Progenitor cell of endocrine pancreas (in vitro differentiated cells): ENCODE measurements around the gene SOAT1. TPM values are rescaled to one million over a fixed set of nuclear protein-coding genes. Genes with fewer than 3 reads are reported as not detected.

ENCODE experiments used
- DNase-seq: peaks from one replicate; pipeline ENCODE4 v3.0.0; 2021; ENCODE audit warnings: low spot score; ENCODE audit not compliant: unreplicated experiment
- H3K27ac Mint-ChIP-seq: 2 replicates; pipeline ENCODE4 v1.8.0; 2021; ENCODE audit warnings: mild to moderate bottlenecking, moderate library complexity, mixed read lengths
- H3K27me3 Mint-ChIP-seq: 2 replicates; pipeline ENCODE4 v1.8.0; 2021; ENCODE audit warnings: mixed read lengths
- H3K36me3 Mint-ChIP-seq: 2 replicates; pipeline ENCODE4 v1.8.0; 2022; ENCODE audit warnings: mixed read lengths; ENCODE audit not compliant: insufficient read depth
- H3K4me1 Mint-ChIP-seq: 2 replicates; pipeline ENCODE4 v1.8.0; 2021; ENCODE audit warnings: low read depth, mixed read lengths
- H3K4me3 Mint-ChIP-seq: 2 replicates; pipeline ENCODE4 v1.8.0; 2021; ENCODE audit warnings: low read depth, mild to moderate bottlenecking, moderate library complexity, mixed read lengths
- H3K9me3 Mint-ChIP-seq: 2 replicates; pipeline ENCODE4 v1.8.0; 2021; ENCODE audit warnings: low read depth, mixed read lengths
- CTCF ChIP-seq: fragments of 200-600 bp; sonication (generic); IDR thresholded peaks from one replicate; pipeline ENCODE4 v1.5.0; 2021; ENCODE audit warnings: antibody characterized with exemption, mild to moderate bottlenecking; ENCODE audit not compliant: unreplicated experiment
- total RNA-seq: library from RNA; stranded (reverse); gene quantifications from 2 replicates; pipeline ENCODE4 v1.2.1, GENCODE V29; 2021

The SOAT1 gene
- total RNA-seq, 1 donor from 2014 or later: 61.5 TPM

DNA sequence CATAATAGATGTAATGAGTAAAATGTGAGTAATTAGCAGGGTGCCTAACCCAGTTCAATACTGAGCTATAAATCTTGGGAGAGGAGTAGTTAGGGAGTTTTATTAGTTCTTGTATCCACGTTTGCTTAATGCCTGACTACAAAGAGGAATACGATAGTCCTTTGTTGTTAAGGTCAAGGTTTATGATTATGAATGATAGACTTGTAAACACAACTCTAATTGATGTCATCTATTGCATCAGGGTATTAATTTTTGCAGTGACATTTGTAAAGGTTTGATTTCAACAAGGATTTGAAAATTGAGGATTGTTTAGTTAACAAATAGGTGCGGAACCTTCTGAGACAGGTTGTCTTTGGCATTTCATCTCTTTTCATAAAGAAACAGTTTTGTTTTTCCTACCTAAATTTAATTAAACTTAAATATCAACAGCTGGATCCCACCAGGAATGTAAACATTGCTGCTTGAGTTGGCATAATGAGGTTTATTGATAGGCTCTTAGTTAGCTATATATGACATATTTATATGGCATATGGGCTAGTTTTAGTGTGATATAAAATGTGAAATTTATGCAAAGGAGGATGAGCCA lies 9.7 kb downstream of the SOAT1 start:
- peaks cover 25% of the 10 kb centered on the region for H3K4me1 Mint-ChIP-seq
- no peaks in the 10 kb centered on the region for H3K9me3 Mint-ChIP-seq
- H3K27ac Mint-ChIP-seq: peak overlapping the region; percentile 82
- H3K36me3 Mint-ChIP-seq: peaks cover 33% of the 10 kb centered on the region
- DNase-seq: no peak
- no peak for TF ChIP-seq CTCF
- H3K4me3 Mint-ChIP-seq: no peak overlapping the region
- no peaks in the 10 kb centered on the region for H3K27me3 Mint-ChIP-seq

DNA sequence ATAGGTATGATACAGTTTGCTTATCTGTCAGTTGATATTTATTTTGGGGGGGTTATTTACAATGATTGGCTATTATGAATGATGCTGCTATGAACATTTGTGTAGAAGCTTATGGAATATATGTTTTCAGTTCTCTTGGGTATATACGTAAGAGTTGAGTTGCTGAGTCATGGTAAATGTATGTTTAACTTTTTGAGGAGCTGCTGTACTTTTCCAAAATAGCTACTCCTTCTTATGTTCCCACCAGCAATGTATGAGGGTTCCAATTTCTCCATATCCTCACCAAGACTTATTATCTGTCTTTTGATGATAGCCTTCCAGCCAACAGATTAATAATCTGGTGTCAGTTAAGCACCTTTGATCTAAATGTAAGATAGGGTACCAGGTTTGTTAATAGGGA lies 11.9 kb downstream of the SOAT1 start:
- Mint-ChIP-seq H3K9me3 (no peaks in the 10 kb centered on the region), H3K36me3 (peaks cover 38% of the 10 kb centered on the region), H3K4me1 (peaks cover 23% of the 10 kb centered on the region), H3K27ac (no peak overlapping the region), H3K4me3 (no peak overlapping the region), H3K27me3 (no peaks in the 10 kb centered on the region)
- DNase-seq: no peak
- TF ChIP-seq CTCF: no peak

GRCh38 chr1:179310291-179310690 lies 16.7 kb downstream of the SOAT1 start:
- H3K27ac Mint-ChIP-seq: no peak overlapping the region
- no peaks in the 10 kb centered on the region for H3K27me3 Mint-ChIP-seq
- no peak for TF ChIP-seq CTCF
- no peaks in the 10 kb centered on the region for H3K9me3 Mint-ChIP-seq
- H3K36me3 Mint-ChIP-seq: peaks cover 40% of the 10 kb centered on the region
- no peak overlapping the region for H3K4me3 Mint-ChIP-seq
- peaks cover 6% of the 10 kb centered on the region for H3K4me1 Mint-ChIP-seq
- DNase-seq: no peak

DNA sequence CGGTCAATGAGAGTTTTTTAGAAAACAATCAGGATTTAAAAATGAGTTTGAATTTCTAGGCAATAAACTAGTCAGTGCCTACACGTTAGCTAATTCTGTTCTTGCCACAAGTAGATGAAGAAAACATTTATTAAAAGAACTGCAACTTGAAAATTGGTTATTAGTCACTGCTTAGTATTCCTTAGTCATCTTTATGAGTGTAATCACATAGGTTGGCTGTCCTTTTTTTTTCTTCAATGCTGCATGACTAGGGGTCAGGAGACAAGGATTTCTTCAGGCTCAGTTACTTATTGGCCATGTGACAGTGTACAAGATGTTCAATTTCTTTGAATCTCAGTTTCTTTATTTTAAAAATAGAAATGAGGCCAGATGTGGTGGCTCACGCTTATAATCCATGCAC lies 17.1 kb downstream of the SOAT1 start:
- Mint-ChIP-seq H3K4me1 (peaks cover 5% of the 10 kb centered on the region), H3K9me3 (no peaks in the 10 kb centered on the region), H3K36me3 (peaks cover 37% of the 10 kb centered on the region), H3K27me3 (no peaks in the 10 kb centered on the region), H3K4me3 (no peak overlapping the region), H3K27ac (no peak overlapping the region)
- no peak for TF ChIP-seq CTCF
- no peak for DNase-seq

DNA sequence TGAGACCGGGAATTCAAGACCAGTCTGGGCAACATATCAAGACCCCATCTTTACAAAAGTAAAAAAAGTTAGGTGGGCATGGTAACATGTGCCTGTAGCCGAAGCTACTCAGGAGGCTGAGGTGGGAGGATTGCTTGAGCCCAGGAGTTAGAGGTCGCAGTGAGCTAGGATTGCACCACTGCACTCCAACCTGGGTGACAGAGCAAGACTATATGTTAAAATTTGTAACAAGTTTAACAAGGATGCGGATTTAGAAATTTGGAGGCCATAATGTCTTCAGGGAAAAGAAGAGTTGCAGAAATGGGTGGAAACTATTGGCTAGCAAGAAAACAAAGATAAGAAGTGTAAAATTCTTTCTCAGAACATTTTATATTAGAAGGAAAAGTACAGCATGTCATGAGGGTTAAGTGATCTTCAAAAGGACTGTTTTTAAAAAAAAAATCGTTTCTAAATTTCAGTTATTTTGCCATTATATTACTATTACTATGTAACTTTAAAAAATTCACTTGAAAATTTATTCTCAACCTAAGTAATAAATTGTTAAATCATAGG lies 17.6 kb downstream of the SOAT1 start:
- no peaks in the 10 kb centered on the region for H3K27me3 Mint-ChIP-seq
- no peaks in the 10 kb centered on the region for H3K9me3 Mint-ChIP-seq
- H3K36me3 Mint-ChIP-seq: peaks cover 35% of the 10 kb centered on the region
- DNase-seq: no peak
- no peak overlapping the region for H3K4me3 Mint-ChIP-seq
- TF ChIP-seq CTCF: no peak
- no peak overlapping the region for H3K27ac Mint-ChIP-seq
- H3K4me1 Mint-ChIP-seq: peaks cover 2% of the 10 kb centered on the region
